KOPT-K1 (cell line): Measurements from ENCODE around the gene CCL17.
A peak's percentile ranks its signal among the peaks of the same experiment; 100 is the strongest.
"Not testable (repeated sequence)": the region's sequence is repeated elsewhere in the genome, so short reads cannot be mapped to it uniquely, and the experiment has no call there.

Source experiments
- H3K27ac ChIP-seq: fragments of 200-600 bp; sonication (generic); 2 replicates; pipeline ENCODE4 v1.5.1; 2016; ENCODE audit warnings: antibody characterized with exemption, mild to moderate bottlenecking, low read depth, low read length; ENCODE audit not compliant: poor library complexity, severe bottlenecking
- H3K36me3 ChIP-seq: fragments of 200-600 bp; sonication (generic); 2 replicates; pipeline ENCODE4 v1.5.1; 2017; ENCODE audit warnings: antibody characterized with exemption, mild to moderate bottlenecking, low read length, moderate library complexity; ENCODE audit not compliant: insufficient read depth
- H3K9me3 ChIP-seq: fragments of 200-600 bp; sonication (generic); 2 replicates; pipeline ENCODE4 v1.5.1; 2017; ENCODE audit warnings: antibody characterized with exemption, low read length, mild to moderate bottlenecking; ENCODE audit not compliant: insufficient read depth, poor library complexity, severe bottlenecking

CCL17 gene

GRCh38 chr16:57427824-57428223 lies 23.3 kb downstream of the CCL17 start:
- H3K9me3 ChIP-seq, result no peaks in the 10 kb centered on the region
- peaks cover 61% of the 10 kb centered on the region for H3K36me3 ChIP-seq
- no peak overlapping the region for H3K27ac ChIP-seq

- Histone ChIP-seq H3K36me3 (peaks cover 93% of the 10 kb centered on the region), H3K9me3 (no peaks in the 10 kb centered on the region), H3K27ac (no peak overlapping the region)
Observed at GRCh38 chr16:57430955-57431354, 26.4 kb downstream of the CCL17 start.

- H3K36me3 ChIP-seq, result peaks cover 97% of the 10 kb centered on the region
- H3K9me3 ChIP-seq, result no peaks in the 10 kb centered on the region
- no peak overlapping the region for H3K27ac ChIP-seq
Observed at GRCh38 chr16:57432505-57432904, 27.9 kb downstream of the CCL17 start.

DNA sequence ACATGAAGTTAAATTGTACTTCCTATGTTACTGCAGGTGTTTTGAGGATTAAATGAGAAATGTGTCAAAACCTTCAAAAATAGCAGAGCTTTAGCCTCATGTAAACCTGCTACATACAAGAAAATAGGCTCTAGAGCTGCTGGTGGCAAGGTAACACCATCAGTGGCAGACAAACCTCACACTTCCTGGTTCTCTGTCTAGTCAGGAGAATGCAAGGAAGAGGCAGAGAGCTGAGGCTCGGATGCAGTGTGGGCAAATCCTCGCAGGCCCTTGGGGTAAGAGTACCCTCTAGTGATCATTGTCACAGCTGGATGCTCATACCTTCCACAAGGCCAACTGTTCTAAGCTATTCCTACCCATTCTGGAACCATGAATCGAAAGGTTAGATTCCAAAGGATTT lies 28.4 kb downstream of the CCL17 start:
- Histone ChIP-seq H3K27ac (no peak overlapping the region), H3K36me3 (peaks cover 97% of the 10 kb centered on the region), H3K9me3 (no peaks in the 10 kb centered on the region)

GRCh38 chr16:57434003-57434402 lies 29.4 kb downstream of the CCL17 start:
- Histone ChIP-seq H3K9me3 (no peaks in the 10 kb centered on the region), H3K36me3 (peaks cover 97% of the 10 kb centered on the region), H3K27ac (no peak overlapping the region)

DNA sequence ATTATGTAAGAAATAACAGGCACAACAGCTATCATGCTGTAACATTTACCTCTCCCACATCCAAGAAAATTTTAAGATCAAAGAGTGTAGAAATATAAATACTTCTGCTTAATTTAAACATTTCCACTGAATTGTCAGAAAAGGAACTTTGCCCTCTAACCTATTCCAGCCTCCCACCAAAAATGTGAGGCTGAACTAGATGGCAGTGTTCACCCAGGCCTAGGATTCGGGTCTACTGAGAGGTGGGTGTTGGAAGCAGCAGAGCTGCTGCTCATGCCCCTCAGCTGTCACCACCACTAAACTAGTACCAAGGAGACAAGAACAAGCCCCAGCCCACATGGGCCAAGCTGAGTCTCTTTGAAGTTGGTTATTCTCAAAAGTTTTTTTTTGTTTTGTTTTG lies 31.3 kb downstream of the CCL17 start:
- Histone ChIP-seq H3K9me3 (peaks cover 14% of the 10 kb centered on the region), H3K27ac (no peak overlapping the region), H3K36me3 (peaks cover 99% of the 10 kb centered on the region)

GRCh38 chr16:57439947-57440346 lies 35.4 kb downstream of the CCL17 start:
- Histone ChIP-seq H3K36me3 (peaks cover 77% of the 10 kb centered on the region), H3K9me3 (peaks cover 23% of the 10 kb centered on the region)
- not testable (repeated sequence) for H3K27ac ChIP-seq

GRCh38 chr16:57440551-57440950 lies 36.0 kb downstream of the CCL17 start:
- Histone ChIP-seq H3K36me3 (peaks cover 71% of the 10 kb centered on the region), H3K9me3 (peaks cover 23% of the 10 kb centered on the region)
- not testable (repeated sequence) for H3K27ac ChIP-seq

DNA sequence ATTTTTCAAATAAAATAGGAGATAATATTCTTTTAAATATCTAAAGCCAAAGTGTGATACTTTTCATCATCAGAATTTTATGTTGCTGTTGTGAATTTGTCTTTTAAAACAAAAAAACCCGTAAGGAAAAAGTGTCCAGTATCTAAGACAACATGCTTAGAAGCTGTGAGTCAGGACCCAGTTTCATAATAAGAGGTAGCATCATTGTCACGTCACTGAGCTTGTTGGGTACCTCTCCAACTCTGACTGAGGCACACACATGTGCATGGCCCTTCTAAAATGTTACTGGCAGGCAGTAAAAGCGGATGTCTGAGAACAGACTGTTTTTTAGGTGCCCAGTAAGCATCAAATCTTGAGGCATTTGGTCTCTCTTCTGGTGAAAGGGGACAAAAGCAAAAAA lies 40.1 kb downstream of the CCL17 start:
- Histone ChIP-seq H3K27ac (no peak overlapping the region), H3K9me3 (peaks cover 20% of the 10 kb centered on the region), H3K36me3 (peaks cover 30% of the 10 kb centered on the region)

DNA sequence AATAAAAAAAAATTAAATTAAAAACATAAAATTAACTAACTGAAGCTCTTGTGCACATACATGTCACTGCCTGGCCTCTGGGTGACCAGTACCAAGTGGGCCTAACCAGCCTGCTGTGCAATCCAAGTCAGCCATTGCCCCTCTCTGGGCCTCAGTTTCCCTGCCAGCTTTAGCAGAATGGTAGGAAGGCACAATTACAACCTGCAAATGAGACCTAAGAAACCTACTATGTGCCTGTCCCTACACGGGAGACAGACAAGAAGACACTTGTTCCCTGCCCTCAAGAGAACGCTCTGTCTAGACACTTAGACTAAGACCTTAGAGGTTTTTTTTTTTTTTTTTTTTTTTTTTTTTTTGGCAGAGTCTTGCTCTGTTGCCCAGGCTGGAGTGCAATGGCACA lies 40.9 kb downstream of the CCL17 start:
- no peak overlapping the region for H3K27ac ChIP-seq
- peaks cover 12% of the 10 kb centered on the region for H3K9me3 ChIP-seq
- H3K36me3 ChIP-seq, result peaks cover 23% of the 10 kb centered on the region

GRCh38 chr16:57446531-57447185 lies 42.1 kb downstream of the CCL17 start:
- peak overlapping the region; percentile 82 for H3K27ac ChIP-seq
- peaks cover 20% of the 10 kb centered on the region for H3K36me3 ChIP-seq
- H3K9me3 ChIP-seq, result peaks cover 1% of the 10 kb centered on the region

DNA sequence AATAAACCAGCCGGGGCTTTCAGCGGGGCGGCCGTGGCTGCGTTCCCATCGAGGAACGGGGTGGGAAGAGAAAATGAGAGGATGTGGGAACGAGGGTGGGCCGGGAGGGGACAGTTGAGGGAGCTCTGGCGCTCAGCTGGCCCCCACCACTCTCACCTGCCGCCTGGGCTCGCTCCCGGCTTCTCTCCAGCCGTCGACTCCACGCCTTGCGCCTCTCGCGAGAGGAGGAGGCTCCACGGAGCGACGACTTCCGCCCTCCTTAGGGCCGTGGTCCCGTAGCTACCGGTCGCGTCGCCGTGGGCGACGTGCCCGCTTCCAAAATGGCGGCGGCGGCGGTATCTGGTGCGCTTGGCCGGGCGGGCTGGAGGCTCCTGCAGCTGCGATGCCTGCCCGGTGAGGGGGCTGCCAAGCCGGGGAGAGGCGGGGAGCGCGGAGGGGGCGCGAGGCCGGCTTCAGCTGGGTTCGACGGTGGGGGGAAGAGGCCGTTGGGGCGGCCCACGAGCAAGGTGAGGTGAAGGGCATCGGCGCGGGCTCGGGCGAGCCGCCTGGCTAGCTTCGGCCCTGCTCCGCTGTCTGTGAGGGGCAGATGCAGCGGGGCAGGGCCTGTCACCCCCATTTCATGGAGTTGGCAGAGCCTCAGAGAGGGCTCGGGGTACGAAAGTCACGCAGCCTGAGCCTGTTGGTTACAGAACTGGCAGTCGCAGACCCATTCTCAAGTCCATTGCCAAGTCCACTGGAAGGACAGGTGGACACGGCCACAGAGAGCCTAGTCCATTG lies 42.8 kb downstream of the CCL17 start, which contains the start of the genes CIAPIN1 and COQ9:
Gene CIAPIN1 (minus strand): TSS at position 200 of the 777 bp plus-strand sequence. CDS start 6,457 bp downstream, outside the sequence.
Gene COQ9 (plus strand): TSS at position 294 of the 777 bp plus-strand sequence. CDS start 27 bp downstream, at position 321.
- H3K36me3 ChIP-seq, result peaks cover 20% of the 10 kb centered on the region
- H3K27ac ChIP-seq, result peak within 1 kb of the TSS; percentile 82
- H3K9me3 ChIP-seq, result no peaks in the 10 kb centered on the region

GRCh38 chr16:57452021-57452420 lies 47.5 kb downstream of the CCL17 start:
- no peaks in the 10 kb centered on the region for H3K9me3 ChIP-seq
- H3K27ac ChIP-seq, result no peak overlapping the region
- H3K36me3 ChIP-seq, result peaks cover 61% of the 10 kb centered on the region

DNA sequence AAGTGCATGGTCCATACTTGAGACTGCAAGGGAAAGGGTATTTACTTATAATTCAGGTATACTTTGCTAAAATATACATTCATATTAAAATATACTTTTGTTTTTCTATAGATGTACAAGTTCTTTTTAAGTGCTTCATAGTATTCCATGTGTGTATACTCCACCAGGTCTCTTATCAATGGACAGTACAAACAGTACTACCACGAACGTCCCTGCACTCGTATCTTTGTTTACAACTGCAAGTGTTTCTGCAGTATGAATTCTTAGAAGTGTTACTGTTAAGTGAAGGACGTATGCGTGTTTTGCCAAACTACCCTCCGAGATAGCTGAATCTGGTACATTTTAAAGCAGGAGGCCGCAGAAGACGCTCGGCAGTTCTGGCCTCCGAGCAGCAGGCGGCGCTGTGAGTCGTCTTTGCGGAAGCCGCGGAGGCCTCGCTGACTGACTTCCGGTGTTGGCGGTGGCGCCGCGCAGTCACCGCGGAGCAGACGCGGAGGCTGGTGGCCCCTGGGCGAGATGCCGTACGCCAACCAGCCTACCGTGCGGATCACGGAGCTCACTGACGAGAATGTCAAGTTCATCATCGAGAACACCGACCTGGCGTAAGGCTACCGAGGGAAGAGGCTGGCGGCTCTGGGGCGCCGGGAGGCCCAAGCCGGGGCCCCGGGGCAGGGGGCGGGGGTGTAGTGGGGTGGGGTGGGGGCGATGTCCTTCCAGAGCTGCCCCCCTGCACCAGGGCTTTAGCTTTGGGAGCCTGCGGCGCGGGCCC lies 57.8 kb downstream of the CCL17 start, which contains the start of gene POLR2C:
Gene POLR2C (plus strand): TSS at position 471 of the 769 bp plus-strand sequence. CDS start 46 bp downstream, at position 517.
- H3K36me3 ChIP-seq, result peaks cover 78% of the 10 kb centered on the region
- H3K27ac ChIP-seq, result peak within 1 kb of the TSS; percentile 55
- H3K9me3 ChIP-seq, result no peaks in the 10 kb centered on the region

DNA sequence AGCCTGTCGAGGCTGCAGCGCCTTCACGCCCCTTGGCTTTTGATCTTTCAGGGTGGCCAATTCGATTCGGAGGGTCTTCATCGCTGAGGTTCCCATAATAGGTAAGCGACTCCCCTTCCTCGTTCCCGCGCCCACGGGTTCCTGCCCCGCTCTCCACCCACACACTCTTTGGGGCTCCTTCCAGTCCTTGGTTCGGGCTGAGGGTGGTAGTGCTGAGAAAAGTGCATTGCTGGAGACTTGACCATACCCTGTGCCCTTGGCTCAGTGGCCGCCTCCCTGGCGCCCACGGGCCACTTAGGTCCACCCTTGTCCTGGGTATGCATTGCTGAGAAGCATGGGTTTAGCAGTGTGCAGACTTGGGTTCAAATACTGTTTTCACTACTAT lies 58.4 kb downstream of the CCL17 start:
- Histone ChIP-seq H3K27ac (peak overlapping the region; percentile 55), H3K36me3 (peaks cover 78% of the 10 kb centered on the region), H3K9me3 (no peaks in the 10 kb centered on the region)
